Measurements from ENCODE around the gene CDPF1. TPM values are rescaled to one million over a fixed set of nuclear protein-coding genes. Genes with fewer than 3 reads are reported as not detected.

CDPF1 gene
- total and polyA plus RNA-seq, 2 of the 13 experiments (the other 11 are each of a cell fraction or from before 2014, with no cell fraction given): 5.2 to 8.1 TPM

DNA sequence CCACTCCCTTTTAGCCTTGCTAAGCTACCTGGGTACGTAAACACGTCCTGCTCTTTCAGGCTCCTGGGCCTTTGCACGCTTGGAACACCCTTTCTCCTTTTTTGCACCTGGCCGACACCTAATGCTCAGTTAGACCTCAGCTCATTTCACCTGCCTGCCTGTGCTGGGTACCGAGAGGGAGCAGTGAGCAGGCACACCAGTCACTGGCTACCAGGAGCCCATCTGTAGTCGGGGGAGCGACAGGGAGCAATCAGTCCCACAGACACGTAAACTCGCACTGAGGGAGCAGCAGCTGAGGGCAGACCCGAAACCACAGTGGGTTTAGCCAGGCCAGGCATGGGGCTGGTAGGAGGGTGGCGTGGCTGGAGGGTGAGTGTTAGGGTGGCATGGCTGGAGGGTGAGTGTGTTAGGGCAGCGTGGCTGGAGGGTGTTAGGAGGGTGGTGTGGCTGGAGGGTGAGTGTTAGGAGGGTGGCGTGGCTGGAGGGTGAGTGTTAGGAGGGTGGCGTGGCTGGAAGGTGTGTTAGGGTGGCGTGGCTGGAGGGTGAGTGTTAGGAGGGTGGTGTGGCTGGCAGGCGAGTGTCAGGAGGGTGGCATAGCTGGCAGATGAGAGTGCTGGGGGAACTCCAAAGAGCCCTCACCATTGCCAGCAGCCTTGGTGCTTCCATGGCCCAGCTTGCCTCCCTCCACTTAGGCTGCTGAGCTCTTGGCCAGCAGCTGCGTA is 40.2 kb upstream of the CDPF1 start:
- no peak overlapping the region for H3K9ac ChIP-seq (ENCODE audit: insufficient read depth, low read depth, low read length)
- in situ Hi-C loops (cut with HindIII; ENCODE audit: extremely low pct_ligation_motif_present, low pct_unique_long_range_greater_than_20kb) (no loop called here), intact Hi-C loops (cut with micrococcal nuclease; ENCODE audit: unreplicated experiment) (no loop called here)
- H3K79me2 ChIP-seq (ENCODE audit: insufficient read depth, low read length): no peaks in the 10 kb centered on the region
- ChIA-PET CTCF (ENCODE audit: low intra/inter-chr PET ratio, low total read pairs) (no interaction called here), POLR2A (interaction anchor here (1.1 to 2.7 kb wide), 3 partner anchors 10 to 22 kb away, joined by 3 to 9 read pairs (median 8); partner anchors contain the start of gene TTC38)
- no peak overlapping the region for H3K4me2 ChIP-seq (ENCODE audit: low read depth, low read length)
- TF ChIP-seq ZNF687 (CRISPR knock-in tag; IDR thresholded peaks at IDR 0.05) (0 out of 2 replicates have a peak, but pooled peaks have one; percentile 14), POLR2AphosphoS5 (IDR thresholded peaks at IDR 0.05; ENCODE audit: low read depth, low read length) (peak; percentile 42; the same call in 1 of the 2 replicates), POLR2A (IDR thresholded peaks at IDR 0.05; ENCODE audit: insufficient read depth in 1 of 2, low read depth in 2 of 2, low read length in 2 of 2) (peak in 1 of 2 experiments; percentile 39; a peak in 1 of 4 replicates), RBM22 (optimal IDR thresholded peaks at IDR 0.05; ENCODE audit: low read length) (peak; percentile 34), ZC3H13 (CRISPR knock-in tag; IDR thresholded peaks at IDR 0.05) (no peak), ZFX (CRISPR knock-in tag; IDR thresholded peaks at IDR 0.05; ENCODE audit: low read depth) (no peak), RFX5 (IDR thresholded peaks at IDR 0.05; ENCODE audit: low read depth, low read length) (no peak), HNRNPH1 (optimal IDR thresholded peaks at IDR 0.05; ENCODE audit: low read depth, low read length) (peak; percentile 38), ZNF672 (CRISPR knock-in tag; IDR thresholded peaks at IDR 0.05) (no peak), NR0B2 (CRISPR knock-in tag; IDR thresholded peaks at IDR 0.05) (no peak), ZNF343 (CRISPR knock-in tag; IDR thresholded peaks at IDR 0.05) (no peak), ARID4A (CRISPR knock-in tag; IDR thresholded peaks at IDR 0.05; ENCODE audit: borderline replicate concordance) (no peak), HNRNPL (IDR thresholded peaks at IDR 0.05; ENCODE audit: low read depth, low read length) (0 out of 2 replicates have a peak, but pooled peaks have one; percentile 44)
- TF ChIP-seq, protein P1, sequence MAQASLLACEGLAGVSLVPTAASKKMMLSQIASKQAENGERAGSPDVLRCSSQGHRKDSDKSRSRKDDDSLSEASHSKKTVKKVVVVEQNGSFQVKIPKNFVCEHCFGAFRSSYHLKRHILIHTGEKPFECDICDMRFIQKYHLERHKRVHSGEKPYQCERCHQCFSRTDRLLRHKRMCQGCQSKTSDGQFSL (CRISPR knock-in tag; IDR thresholded peaks at IDR 0.05): no peak
- no peak overlapping the region for H3K4me3 ChIP-seq (replicated peaks in 1 of 3; ENCODE audit: insufficient read depth in 1 of 3, low read depth in 2 of 3, low read length in 3 of 3)
- no peaks in the 10 kb centered on the region for H4K20me1 ChIP-seq (ENCODE audit: insufficient read depth, low read length)
- H2AFZ ChIP-seq (ENCODE audit: low read length): no peak overlapping the region
- no peak for DNase-seq (ENCODE audit: low spot score)
- H3K27me3 ChIP-seq (ENCODE audit: control insufficient read depth in 1 of 2, insufficient read depth in 2 of 2, low read length in 2 of 2): no peaks in the 10 kb centered on the region
- FAIRE-seq: no peak
- no peaks in the 10 kb centered on the region for H3K9me3 ChIP-seq (ENCODE audit: low read length)
- no peak for ATAC-seq
- BruUV-seq (replicated peaks): no TSS peak
- peaks cover 36 to 67% of the 10 kb centered on the region in 2 experiments for H3K36me3 ChIP-seq (replicated peaks in 1 of 2; ENCODE audit: control insufficient read depth in 1 of 2, insufficient read depth in 2 of 2, low read length in 2 of 2)
- WGBS (ENCODE audit: low lambda C conversion rate): 98% methylated on average over 17 of the region's 17 CpGs
- no peak overlapping the region for H3K27ac ChIP-seq (ENCODE audit: extremely low read length, insufficient read depth, low read length)
- H3K4me1 ChIP-seq (ENCODE audit: insufficient read depth, low read length): peaks cover 2% of the 10 kb centered on the region

Measured in HepG2 (cell line).